Activated CD8-positive, alpha-beta memory T cell treated with anti-CD3 and anti-CD28 coated beads for 1 hour (primary cell): ENCODE measurements around the gene PBX1.

Source experiments
- DNase-seq, 2 donors: peaks; one replicate each; pipeline ENCODE4 v3.0.0-alpha.2; 2020; ENCODE audit warnings: low read depth in 1 of 2; ENCODE audit errors: extremely low read depth in 1 of 2

Gene PBX1

GRCh38 chr1:164689672-164690511 is 130.9 kb downstream of the PBX1 start:
- no peak for DNase-seq

GRCh38 chr1:164692420-164692819 is 133.4 kb downstream of the PBX1 start:
- no peak for DNase-seq

- DNase-seq: no peak
Observed at GRCh38 chr1:164693564-164694359, 134.8 kb downstream of the PBX1 start.

GRCh38 chr1:164694505-164694904 is 135.5 kb downstream of the PBX1 start:
- no peak for DNase-seq

DNA sequence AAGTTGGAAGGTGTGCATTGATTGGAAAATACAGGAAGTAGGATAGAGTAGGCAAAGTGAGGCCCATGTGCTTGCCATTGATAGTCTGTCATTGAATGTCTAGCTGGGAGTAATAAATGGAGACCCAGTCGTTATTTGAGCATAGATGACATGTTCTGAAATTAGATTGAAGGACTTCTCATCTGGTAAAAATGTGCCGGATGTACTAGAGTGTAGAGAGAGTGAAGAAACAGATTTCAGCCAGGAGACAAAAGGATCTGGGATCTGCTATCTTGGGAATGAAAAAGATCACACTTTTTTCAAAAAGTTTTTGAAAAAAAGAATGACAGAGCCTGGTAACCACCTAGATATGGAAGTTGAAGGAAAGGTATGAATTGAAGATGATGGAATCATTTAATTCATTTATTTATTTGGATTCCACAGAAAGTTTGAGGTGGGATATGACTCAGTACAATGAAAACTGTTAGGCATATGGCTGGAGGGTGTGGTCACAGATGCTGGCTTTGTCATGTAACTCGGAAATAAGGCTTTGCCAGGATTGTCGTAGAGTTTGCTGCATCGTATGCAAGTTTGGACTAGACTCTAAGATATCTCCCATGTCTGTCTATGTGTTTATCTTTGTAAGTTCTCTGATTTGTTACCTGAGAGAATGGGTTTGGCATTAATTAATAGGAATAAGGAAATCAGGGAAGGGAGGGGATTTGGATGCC is 137.1 kb downstream of the PBX1 start:
- no peak for DNase-seq

- DNase-seq: no peak
Observed at GRCh38 chr1:164699815-164700491, 141.0 kb downstream of the PBX1 start.

DNA sequence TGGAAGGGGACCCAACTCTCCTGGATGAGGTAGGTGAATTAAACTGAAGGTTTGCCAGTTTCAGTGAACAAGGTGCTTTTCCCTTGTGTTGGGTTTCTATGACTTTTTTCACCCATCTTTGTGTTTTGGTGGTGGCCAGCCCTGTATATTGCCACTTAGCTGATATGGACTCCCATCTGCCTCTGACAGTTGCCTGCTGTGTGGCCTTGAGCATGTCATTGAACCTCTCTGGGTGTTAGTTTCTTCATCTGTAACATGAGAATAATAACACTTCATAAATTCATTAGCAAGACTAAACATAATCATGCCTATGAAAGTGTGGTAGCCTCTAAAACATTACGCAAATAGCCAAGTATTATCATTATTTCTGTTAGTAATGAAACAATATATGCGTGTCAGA is 141.7 kb downstream of the PBX1 start:
- no peak for DNase-seq

- no peak for DNase-seq
Observed at GRCh38 chr1:164701189-164701761, 142.3 kb downstream of the PBX1 start.

GRCh38 chr1:164702216-164702615 is 143.2 kb downstream of the PBX1 start:
- DNase-seq: no peak

GRCh38 chr1:164702664-164703063 is 143.7 kb downstream of the PBX1 start:
- DNase-seq: no peak

- DNase-seq: no peak
Observed at GRCh38 chr1:164703463-164703862, 144.5 kb downstream of the PBX1 start.

DNA sequence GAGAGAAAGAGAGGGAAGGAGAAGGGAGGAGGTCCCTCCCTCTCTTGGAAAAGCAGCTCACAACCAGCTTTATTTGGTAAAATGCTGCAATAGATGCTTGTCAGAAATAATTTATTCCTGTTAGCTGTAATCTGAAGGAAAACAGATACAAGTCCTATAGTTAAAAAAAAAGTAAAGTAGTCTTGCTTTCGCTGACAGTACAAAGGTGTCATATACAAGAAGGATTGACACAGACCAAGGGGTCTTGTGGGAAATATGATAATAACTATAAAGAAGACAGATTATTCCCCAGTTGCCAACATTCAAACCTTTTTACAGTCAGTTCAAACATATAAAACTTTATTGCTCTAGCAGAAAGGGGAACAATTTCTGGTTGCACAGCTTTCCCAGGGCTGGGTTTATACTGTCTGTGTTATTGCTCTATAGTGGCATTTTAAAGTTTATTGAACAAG is 145.0 kb downstream of the PBX1 start:
- no peak for DNase-seq

GRCh38 chr1:164704954-164705353 is 146.0 kb downstream of the PBX1 start:
- no peak for DNase-seq

- DNase-seq: no peak
Observed at GRCh38 chr1:164706606-164706987, 147.6 kb downstream of the PBX1 start.

DNA sequence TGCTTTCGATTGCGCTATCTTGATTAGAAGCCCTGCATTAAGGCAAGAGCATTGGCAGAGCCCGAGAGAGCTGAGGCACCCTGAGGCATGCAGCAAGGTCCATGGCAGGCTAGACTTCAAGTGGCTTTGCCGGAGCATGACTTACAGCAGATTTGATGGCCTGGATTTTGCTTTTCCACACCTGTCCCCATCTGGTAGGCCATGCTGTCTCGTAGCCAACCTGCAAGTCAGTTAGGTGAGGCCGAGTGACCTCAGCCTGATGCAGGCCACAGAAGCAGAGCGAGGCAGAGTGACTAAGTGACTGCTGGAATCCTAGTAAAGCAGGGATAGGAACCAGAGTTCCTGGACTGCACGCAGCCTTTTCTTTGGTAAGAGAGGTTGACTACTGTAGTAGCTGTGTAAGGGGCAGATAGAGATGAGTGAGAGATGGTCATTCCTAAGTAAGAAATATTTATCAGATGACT is 148.9 kb downstream of the PBX1 start:
- DNase-seq: no peak

GRCh38 chr1:164708596-164708995 is 149.6 kb downstream of the PBX1 start:
- DNase-seq: no peak

GRCh38 chr1:164709126-164709525 is 150.1 kb downstream of the PBX1 start:
- no peak for DNase-seq

DNA sequence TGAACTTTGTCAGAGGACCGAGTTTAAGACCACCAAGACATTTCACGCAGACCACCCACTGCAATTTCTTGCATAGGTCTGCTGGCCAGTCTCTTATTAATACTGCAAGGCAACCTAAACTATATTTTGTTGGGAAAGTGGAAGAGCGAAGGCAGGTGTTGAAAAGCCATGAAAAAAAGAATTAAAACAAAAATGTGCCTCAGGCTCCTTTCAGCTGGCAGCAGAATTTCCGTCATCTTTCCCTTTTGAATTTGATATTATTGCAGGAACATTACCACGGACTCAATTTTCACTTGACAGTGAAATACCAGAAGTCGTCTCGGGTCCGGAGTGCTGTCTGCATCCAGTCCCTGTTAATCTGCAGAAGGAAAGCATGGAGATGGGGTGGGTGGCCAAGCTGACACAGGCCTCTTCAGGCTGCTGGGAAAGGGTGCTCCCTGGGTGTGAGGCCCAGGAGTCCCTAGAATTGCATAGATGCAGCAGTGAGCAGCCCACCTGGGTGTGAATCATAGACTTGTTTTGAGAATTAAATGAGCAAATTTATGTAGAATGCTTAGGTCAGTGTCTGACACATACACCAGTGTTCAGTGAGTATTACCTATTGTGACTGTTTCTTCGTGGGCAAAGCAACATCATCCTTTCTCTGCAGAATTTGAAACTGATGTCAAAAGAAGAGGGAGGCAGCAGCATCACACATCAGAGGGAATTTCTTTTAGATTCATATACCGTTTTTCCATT is 150.7 kb downstream of the PBX1 start:
- no peak for DNase-seq

DNA sequence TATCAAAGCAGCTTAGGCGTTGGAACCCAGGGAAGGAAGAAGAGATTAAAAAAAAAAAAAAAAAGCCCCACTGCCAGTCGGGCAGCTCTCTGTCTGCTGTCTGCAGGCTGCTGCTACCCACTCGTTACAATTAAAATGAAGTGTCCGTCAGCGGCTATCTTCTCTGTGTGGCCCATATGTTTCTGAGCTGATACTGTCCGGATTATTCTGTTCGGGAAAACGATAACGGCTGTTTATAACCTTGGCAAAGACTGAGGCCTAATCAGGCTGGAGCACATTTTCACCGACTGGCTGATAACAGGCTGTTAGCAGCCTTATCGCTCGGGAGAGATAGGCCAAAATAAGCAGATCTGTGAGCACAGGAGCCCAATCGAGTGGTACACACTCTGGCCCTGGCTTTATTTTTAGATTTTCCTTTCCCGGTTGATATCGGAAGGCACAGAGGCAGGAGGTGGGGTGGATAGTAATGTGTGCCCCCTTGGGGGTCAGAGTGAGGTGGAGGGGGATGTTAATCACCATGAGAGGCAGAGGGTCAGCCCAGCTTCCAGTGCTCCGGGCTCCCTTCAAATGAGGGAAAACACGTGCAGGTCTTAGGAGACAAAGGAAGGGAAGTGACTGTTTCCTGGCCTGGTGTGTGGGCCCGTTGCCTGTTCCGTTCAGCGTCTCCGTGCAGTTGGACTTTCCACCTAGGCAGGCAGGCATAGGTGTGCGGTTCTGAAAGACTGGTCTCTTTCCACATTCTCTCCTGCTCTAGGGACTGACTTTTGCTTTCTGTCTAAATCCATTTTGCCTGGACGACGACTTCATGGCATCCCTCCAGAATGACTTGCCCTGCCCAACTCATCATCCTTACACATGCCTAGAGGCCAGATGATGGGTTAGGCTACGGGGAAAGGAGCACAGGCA is 153.4 kb downstream of the PBX1 start:
- DNase-seq: no peak
